SU-DHL-6 (cell line): Measurements from ENCODE around the gene ANKRD33B.

ENCODE experiments used
- CTCF ChIP-seq: fragments of 200-600 bp; sonication (generic); IDR thresholded peaks from one replicate; pipeline ENCODE4 v1.5.1; 2017; ENCODE audit warnings: antibody characterized with exemption, mild to moderate bottlenecking, low read length, moderate library complexity; ENCODE audit not compliant: insufficient read depth, poor library complexity, severe bottlenecking
- EZH2phosphoT487 ChIP-seq: fragments of 200-600 bp; sonication (generic), shearing (Covaris generic); conservative IDR thresholded peaks from 2 replicates; pipeline ENCODE4 v1.6.1; 2018; ENCODE audit warnings: mild to moderate bottlenecking, antibody characterized with exemption, low read length, moderate library complexity, mixed read lengths

GRCh38 chr5:10566543-10567068 is 2.7 kb downstream of the ANKRD33B start:
- TF ChIP-seq CTCF, result no peak
- TF ChIP-seq EZH2phosphoT487, result no peak
